Pancreas (tissue), 10 donors: ENCODE data around the gene DIABLO. TPM values are rescaled to one million over a fixed set of nuclear protein-coding genes. Genes with fewer than 3 reads are reported as not detected.

Experiments used
- ATAC-seq, 4 donors: fragments of 200-7000 bp; cut with Tn5 transposase; one replicate each; pipeline versions ENCODE4 v1.8.0 to v1.9.1; 2020; ENCODE audit warnings: mild to moderate bottlenecking in 4 of 4, moderate library complexity in 4 of 4
- DNase-seq, 6 donors: peaks; one replicate each; pipeline ENCODE4 v3.0.0-alpha.2; 2020
- FAIRE-seq: peaks from 2 replicates; lab custom pipeline; 2012; peaks lifted over from hg19 to GRCh38; lab: Jason Lieb, UNC
- H3K27ac ChIP-seq, 4 donors: fragments of 200-600 bp; sonication (generic); 1 replicate in 3 of 4; 2 replicates in 1 of 4; pipeline versions ENCODE4 v1.5.0 to v1.8.0; 2020
- H3K27me3 ChIP-seq, 4 donors: fragments of 200-600 bp; one replicate each; pipeline ENCODE4 v1.8.0; 2021
- H3K36me3 ChIP-seq, 3 donors: fragments of 200-600 bp; sonication (generic) in 1 of 3; one replicate each; pipeline versions ENCODE4 v1.5.0 to v1.8.0; 2020 to 2021
- H3K4me1 ChIP-seq, 3 donors: fragments of 200-600 bp; one replicate each; pipeline ENCODE4 v1.8.0; 2021
- H3K4me3 ChIP-seq, 4 donors: fragments of 200-600 bp; sonication (generic) in 2 of 4; one replicate each; pipeline versions ENCODE4 v1.5.0 to v1.8.0; 2020 to 2021
- H3K9me3 ChIP-seq, 4 donors: fragments of 200-600 bp; one replicate each; pipeline ENCODE4 v1.8.0; 2021
- WGBS, 2 donors: extraction: QIAGEN DNeasy Blood & Tissue Kit; methylation state at CpG; one replicate each; pipeline ENCODE4 v1.1.7; 2013; 5-methylcytosine and 5-hydroxymethylcytosine counted together
- intact Hi-C, 3 donors: fragments of 100-400 bp; cut with DNase I; formaldehyde crosslinking; loops; one replicate each; pipeline versions ENCODE4 v1.11.1 to v1.14.2; 2022
- polyA plus RNA-seq, 2 donors: library from polyadenylated mRNA; stranded (reverse); fragments of 200-250 nt; gene quantifications; one replicate each; pipeline ENCODE4 v1.2.3, GENCODE V29; 2013
- total RNA-seq, 6 donors: library from RNA; stranded (reverse); fragmentation: NEBNext Ultra II Directional in 4 of 6; extraction: Animal tissue kit (Norgen Biotek cat#: 25700) in 4 of 6; gene quantifications; one replicate each; pipeline versions ENCODE4 v1.2.1 to v1.2.4, GENCODE V29; 2021 to 2023
- TF ChIP-seq, protein P1 (sequence below), 4 donors: fragments of 200-600 bp; sonication (generic) in 3 of 4; IDR thresholded peaks; one replicate each; pipeline versions ENCODE4 v1.5.0 to v1.8.0; 2021; ENCODE audit warnings: antibody characterized with exemption in 4 of 4
- donor health status: healthy with polysubstance abuse.
- donor health status: DM: no; HTN: no; CAD: no; lungs with moderate emphysema.
- donor health status: DM: no; HTN: no; CAD: no.
- donor health status: control.
- donor health status: control.
- donor health status: Bipolar disorder and iron deficiency.
- donor health status: DM: yes; HTN: yes; CAD: no.
- donor health status: DM: no; HTN: no; CAD: no.
- donor health status: DM: no; HTN: no; CAD: no.
- donor health status: DM: yes; HTN: yes; CAD: no.

DIABLO gene
- total and polyA plus RNA-seq, 8 donors = 13.2 to 42.1 (median 18.3) TPM

DNA sequence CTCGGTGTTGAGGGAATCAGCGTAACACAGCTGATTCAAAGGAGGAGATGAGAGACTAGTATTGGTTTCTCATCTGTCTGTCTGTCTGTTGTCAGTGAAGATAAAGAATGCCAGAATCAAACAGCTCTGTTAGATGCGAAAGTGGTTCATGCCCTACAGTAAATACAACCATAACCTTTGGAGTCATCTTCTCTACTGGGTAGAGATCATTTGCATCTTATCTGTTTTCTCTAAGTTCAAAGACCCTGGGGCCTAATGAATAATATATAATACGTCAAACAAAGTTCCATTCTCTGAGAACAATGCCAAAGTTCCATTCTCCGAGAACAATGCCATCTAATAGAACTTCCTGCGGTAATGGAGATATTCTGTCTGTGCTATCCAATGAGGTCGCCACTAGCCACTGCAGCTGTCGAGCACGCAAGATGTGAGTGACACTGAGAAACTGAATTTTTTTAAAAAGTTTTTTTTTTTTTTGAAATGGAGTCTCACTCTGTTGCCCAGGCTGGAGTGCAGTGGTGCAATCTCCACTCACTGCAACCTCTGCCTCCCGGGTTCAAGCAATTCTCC is 58.4 kb downstream of the DIABLO start:
- no peaks in the 10 kb centered on the region for H3K27me3 ChIP-seq
- H3K4me3 ChIP-seq = no peak overlapping the region
- H3K27ac ChIP-seq = no peak overlapping the region
- FAIRE-seq (no peak), DNase-seq (no peak), ATAC-seq (no peak)
- no peaks in the 10 kb centered on the region for H3K9me3 ChIP-seq
- intact Hi-C loops = no loop called here
- TF ChIP-seq, protein P1, sequence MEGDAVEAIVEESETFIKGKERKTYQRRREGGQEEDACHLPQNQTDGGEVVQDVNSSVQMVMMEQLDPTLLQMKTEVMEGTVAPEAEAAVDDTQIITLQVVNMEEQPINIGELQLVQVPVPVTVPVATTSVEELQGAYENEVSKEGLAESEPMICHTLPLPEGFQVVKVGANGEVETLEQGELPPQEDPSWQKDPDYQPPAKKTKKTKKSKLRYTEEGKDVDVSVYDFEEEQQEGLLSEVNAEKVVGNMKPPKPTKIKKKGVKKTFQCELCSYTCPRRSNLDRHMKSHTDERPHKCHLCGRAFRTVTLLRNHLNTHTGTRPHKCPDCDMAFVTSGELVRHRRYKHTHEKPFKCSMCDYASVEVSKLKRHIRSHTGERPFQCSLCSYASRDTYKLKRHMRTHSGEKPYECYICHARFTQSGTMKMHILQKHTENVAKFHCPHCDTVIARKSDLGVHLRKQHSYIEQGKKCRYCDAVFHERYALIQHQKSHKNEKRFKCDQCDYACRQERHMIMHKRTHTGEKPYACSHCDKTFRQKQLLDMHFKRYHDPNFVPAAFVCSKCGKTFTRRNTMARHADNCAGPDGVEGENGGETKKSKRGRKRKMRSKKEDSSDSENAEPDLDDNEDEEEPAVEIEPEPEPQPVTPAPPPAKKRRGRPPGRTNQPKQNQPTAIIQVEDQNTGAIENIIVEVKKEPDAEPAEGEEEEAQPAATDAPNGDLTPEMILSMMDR (IDR thresholded peaks at IDR 0.05) = no peak
- H3K36me3 ChIP-seq = no peaks in the 10 kb centered on the region
- no peaks in the 10 kb centered on the region for H3K4me1 ChIP-seq
- WGBS, 2 donors = 82 to 90% methylated on average over 10 of the region's 10 CpGs

DNA sequence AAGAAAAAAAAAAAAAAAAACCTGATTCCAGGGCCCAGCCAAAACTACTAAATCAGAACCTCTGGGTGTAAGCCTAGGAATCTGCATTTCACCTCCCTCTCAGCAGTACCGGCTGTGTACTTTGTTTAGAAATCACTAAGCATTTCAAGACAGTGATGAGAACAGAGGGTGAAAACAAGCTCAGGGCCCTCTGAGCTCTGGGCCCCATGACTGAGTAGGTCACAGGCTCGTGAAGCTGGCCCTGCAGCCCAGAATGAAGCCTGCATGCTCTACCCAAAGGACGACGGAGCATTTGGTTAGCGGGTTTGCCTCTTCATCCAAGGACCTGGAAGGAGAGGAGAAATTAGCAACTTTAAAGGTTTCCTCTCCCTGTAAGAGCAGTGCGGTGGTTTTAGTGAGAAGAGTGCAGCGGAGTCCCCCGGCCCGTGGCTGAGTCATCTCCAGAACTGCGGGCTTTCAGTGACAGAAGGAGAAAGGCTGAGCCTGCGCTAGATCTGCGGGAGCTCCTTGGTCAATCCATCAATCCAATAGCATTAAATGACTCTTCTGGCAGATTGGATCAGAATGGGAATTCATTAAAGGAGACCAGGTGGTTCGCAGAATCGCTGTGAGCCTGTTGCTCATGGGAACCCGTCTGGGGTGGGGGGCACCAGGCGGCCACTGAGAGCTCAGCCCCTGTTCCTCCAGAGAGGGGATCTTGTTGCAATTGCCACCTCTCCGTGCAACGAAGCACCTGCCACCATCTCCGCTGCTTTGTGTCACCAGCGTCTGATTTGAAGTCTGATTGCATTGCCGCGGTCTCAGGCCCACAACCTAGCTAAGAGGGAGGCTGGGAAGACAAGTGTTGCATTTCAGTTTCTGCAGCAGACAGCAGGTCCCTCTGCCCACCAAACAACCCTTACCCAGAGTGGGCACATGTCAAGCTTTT is 59.2 kb downstream of the DIABLO start:
- FAIRE-seq (no peak), DNase-seq (no peak), ATAC-seq (no peak)
- Histone ChIP-seq H3K36me3 (no peaks in the 10 kb centered on the region), H3K4me1 (no peaks in the 10 kb centered on the region), H3K27ac (no peak overlapping the region), H3K9me3 (no peaks in the 10 kb centered on the region), H3K4me3 (no peak overlapping the region), H3K27me3 (no peaks in the 10 kb centered on the region)
- WGBS, 2 donors = 73 to 75% methylated on average over 22 of the region's 22 CpGs
- intact Hi-C loops = no loop called here
- TF ChIP-seq, protein P1 (IDR thresholded peaks at IDR 0.05) = no peak

DNA sequence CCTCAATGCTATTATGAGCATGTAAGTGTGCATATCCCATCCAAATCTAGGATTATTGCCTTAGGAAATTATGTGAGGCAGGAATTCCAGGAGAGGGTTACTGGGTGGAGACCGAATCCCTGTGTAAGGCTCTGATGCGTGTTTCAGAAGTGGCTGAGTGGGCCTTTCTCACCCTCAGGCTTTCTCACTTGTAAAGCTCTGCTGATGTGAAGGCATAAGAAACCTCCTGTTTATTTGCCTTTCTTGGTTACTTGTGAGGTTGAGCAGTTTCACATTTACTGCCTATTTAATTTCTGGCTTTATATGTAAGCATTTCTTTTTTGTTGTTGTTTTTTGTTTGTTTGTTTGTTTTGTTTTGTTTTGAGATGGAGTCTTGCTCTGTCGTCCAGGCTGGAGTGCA is 62.9 kb downstream of the DIABLO start:
- Histone ChIP-seq H3K27me3 (no peaks in the 10 kb centered on the region), H3K27ac (no peak overlapping the region), H3K36me3 (no peaks in the 10 kb centered on the region), H3K4me1 (no peaks in the 10 kb centered on the region), H3K4me3 (no peak overlapping the region), H3K9me3 (no peaks in the 10 kb centered on the region)
- TF ChIP-seq, protein P1 (IDR thresholded peaks at IDR 0.05) = no peak
- WGBS, 2 donors = 74 to 81% methylated on average over 3 of the region's 3 CpGs
- FAIRE-seq (no peak), ATAC-seq (no peak), DNase-seq (no peak)
- intact Hi-C loops = no loop called here

DNA sequence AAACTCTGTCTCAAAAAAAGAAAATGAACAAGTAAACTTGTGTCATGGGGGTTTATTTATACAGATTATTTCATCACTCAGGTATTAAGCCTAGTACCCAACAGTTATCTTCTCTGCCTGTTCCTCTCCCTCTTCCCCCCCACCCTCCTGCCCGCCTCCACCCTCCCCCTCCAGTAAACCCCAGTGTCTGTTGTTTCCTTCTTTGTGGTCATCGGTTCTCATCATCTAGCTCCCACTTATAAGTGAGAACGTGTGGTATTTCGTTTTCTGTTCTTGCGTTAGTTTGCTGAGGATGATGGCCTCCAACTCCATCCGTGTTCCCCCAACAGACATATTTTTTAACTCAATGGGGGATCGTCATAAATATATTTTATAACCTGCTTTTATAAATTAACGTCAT is 64.2 kb downstream of the DIABLO start:
- intact Hi-C loops = no loop called here
- no peaks in the 10 kb centered on the region for H3K36me3 ChIP-seq
- FAIRE-seq = no peak

More for the DNA sequence above, 64.2 kb downstream of the DIABLO start:
- DNase-seq (no peak), ATAC-seq (no peak)
- Histone ChIP-seq H3K27ac (no peak overlapping the region), H3K4me3 (no peak overlapping the region), H3K9me3 (no peaks in the 10 kb centered on the region), H3K27me3 (no peaks in the 10 kb centered on the region), H3K4me1 (no peaks in the 10 kb centered on the region)
- TF ChIP-seq, protein P1 (IDR thresholded peaks at IDR 0.05) = no peak
- 77 to 81% methylated on average over 8 of the region's 8 CpGs for WGBS, 2 donors
